ENCODE data around the gene SYVN1. TPM values are rescaled to one million over a fixed set of nuclear protein-coding genes. Genes with fewer than 3 reads are reported as not detected.

SYVN1 gene
- total RNA-seq, 1 donor from 2014 or later, result 54.7 TPM

- Mint-ChIP-seq H3K4me3 (ENCODE audit: unreplicated experiment) (no peak overlapping the region), H3K36me3 (ENCODE audit: unreplicated experiment) (no peaks in the 10 kb centered on the region), H3K9me3 (ENCODE audit: unreplicated experiment) (peaks cover 7% of the 10 kb centered on the region), H3K27ac (ENCODE audit: unreplicated experiment) (peak overlapping the region; percentile 91), H3K27me3 (ENCODE audit: unreplicated experiment) (peaks cover 6% of the 10 kb centered on the region), H3K4me1 (ENCODE audit: low read depth, unreplicated experiment) (peaks cover 14% of the 10 kb centered on the region)
- TF ChIP-seq, protein P1, sequence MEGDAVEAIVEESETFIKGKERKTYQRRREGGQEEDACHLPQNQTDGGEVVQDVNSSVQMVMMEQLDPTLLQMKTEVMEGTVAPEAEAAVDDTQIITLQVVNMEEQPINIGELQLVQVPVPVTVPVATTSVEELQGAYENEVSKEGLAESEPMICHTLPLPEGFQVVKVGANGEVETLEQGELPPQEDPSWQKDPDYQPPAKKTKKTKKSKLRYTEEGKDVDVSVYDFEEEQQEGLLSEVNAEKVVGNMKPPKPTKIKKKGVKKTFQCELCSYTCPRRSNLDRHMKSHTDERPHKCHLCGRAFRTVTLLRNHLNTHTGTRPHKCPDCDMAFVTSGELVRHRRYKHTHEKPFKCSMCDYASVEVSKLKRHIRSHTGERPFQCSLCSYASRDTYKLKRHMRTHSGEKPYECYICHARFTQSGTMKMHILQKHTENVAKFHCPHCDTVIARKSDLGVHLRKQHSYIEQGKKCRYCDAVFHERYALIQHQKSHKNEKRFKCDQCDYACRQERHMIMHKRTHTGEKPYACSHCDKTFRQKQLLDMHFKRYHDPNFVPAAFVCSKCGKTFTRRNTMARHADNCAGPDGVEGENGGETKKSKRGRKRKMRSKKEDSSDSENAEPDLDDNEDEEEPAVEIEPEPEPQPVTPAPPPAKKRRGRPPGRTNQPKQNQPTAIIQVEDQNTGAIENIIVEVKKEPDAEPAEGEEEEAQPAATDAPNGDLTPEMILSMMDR (IDR thresholded peaks at IDR 0.05; ENCODE audit: partially characterized antibody, unreplicated experiment), result no peak
- no peak for DNase-seq
Observed at GRCh38 chr11:65078786-65079342, 55.5 kb downstream of the SYVN1 start.

DNA sequence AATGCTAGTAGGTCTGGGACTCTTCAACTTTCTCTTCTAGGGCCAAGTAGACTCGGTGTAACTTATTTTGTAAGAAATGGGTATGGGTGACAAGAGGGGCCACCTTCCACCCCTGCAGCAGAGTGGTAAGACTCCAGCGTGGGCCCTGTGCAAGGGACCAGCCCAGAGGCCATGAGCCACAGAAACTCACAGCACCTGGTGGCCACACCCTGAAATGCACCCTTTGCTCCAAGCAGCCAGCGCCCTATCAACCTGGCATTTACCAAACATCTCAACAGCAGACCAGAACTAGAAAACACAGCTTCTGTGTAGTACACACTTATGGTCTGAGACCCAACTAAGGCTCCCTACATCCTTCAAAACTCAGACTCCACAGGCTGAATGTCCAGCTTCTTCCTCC is 56.2 kb downstream of the SYVN1 start:
- Mint-ChIP-seq H3K4me1 (ENCODE audit: low read depth, unreplicated experiment) (peaks cover 14% of the 10 kb centered on the region), H3K36me3 (ENCODE audit: unreplicated experiment) (no peaks in the 10 kb centered on the region), H3K27me3 (ENCODE audit: unreplicated experiment) (peaks cover 3% of the 10 kb centered on the region), H3K9me3 (ENCODE audit: unreplicated experiment) (peaks cover 6% of the 10 kb centered on the region), H3K27ac (ENCODE audit: unreplicated experiment) (peak overlapping the region; percentile 91), H3K4me3 (ENCODE audit: unreplicated experiment) (peak overlapping the region; percentile 68)
- peak; percentile 76 for DNase-seq
- TF ChIP-seq, protein P1 (IDR thresholded peaks at IDR 0.05; ENCODE audit: partially characterized antibody, unreplicated experiment), result peak; percentile 80

GRCh38 chr11:65077451-65077850 is 56.9 kb downstream of the SYVN1 start:
- peak; percentile 62 for DNase-seq
- H3K9me3 Mint-ChIP-seq (ENCODE audit: unreplicated experiment), result peaks cover 6% of the 10 kb centered on the region
- TF ChIP-seq, protein P1 (IDR thresholded peaks at IDR 0.05; ENCODE audit: partially characterized antibody, unreplicated experiment), result no peak
- H3K27me3 Mint-ChIP-seq (ENCODE audit: unreplicated experiment), result peaks cover 3% of the 10 kb centered on the region
- H3K36me3 Mint-ChIP-seq (ENCODE audit: unreplicated experiment), result no peaks in the 10 kb centered on the region
- H3K4me1 Mint-ChIP-seq (ENCODE audit: low read depth, unreplicated experiment), result peaks cover 14% of the 10 kb centered on the region
- H3K27ac Mint-ChIP-seq (ENCODE audit: unreplicated experiment), result peak overlapping the region; percentile 91
- H3K4me3 Mint-ChIP-seq (ENCODE audit: unreplicated experiment), result peak overlapping the region; percentile 68

Small RNA genes within 50 kb of the gene (microRNA-seq; reads per million reads assigned to microRNA genes)
- gene MIR6751 (ENCODE audit: unreplicated experiment), result 2.8 reads per million, percentile 20 among the genes with 10 or more reads in this experiment

Other genes starting within 250 kb of the SYVN1 start
- 25.9 TPM for gene ATG2A, start 217.3 kb downstream of the SYVN1 start, total RNA-seq (ENCODE audit: unreplicated experiment)
- gene PPP2R5B, start 209.8 kb downstream of the SYVN1 start, total RNA-seq (ENCODE audit: unreplicated experiment), result 148 TPM
- gene GPHA2, start 198.6 kb downstream of the SYVN1 start, total RNA-seq (ENCODE audit: unreplicated experiment), result not detected
- gene MAJIN, start 162.4 kb downstream of the SYVN1 start, total RNA-seq (ENCODE audit: unreplicated experiment), result not detected
- not detected for gene BATF2, start 137.5 kb downstream of the SYVN1 start, total RNA-seq (ENCODE audit: unreplicated experiment)
- gene ARL2, start 120.4 kb downstream of the SYVN1 start, total RNA-seq (ENCODE audit: unreplicated experiment), result 68.4 TPM
- 40.4 TPM for gene SNX15, start 107.1 kb downstream of the SYVN1 start, total RNA-seq (ENCODE audit: unreplicated experiment)
- 14.4 TPM for gene SAC3D1, start 93.3 kb downstream of the SYVN1 start, total RNA-seq (ENCODE audit: unreplicated experiment)
- gene NAALADL1, start 76.0 kb downstream of the SYVN1 start, total RNA-seq (ENCODE audit: unreplicated experiment), result 1.6 TPM
- gene CDCA5, start 50.5 kb downstream of the SYVN1 start, total RNA-seq (ENCODE audit: unreplicated experiment), result 7.7 TPM
- gene ZFPL1, start 50.3 kb downstream of the SYVN1 start, total RNA-seq (ENCODE audit: unreplicated experiment), result 33.9 TPM
- gene VPS51, start 38.3 kb downstream of the SYVN1 start, total RNA-seq (ENCODE audit: unreplicated experiment), result 105 TPM
- gene TM7SF2, start 22.6 kb downstream of the SYVN1 start, total RNA-seq (ENCODE audit: unreplicated experiment), result 241 TPM
- gene ZNHIT2, start 16.8 kb downstream of the SYVN1 start, total RNA-seq (ENCODE audit: unreplicated experiment), result 4.1 TPM
- gene FAU, start 12.4 kb downstream of the SYVN1 start, total RNA-seq (ENCODE audit: unreplicated experiment), result 560 TPM
- gene MRPL49, start 12.2 kb downstream of the SYVN1 start, total RNA-seq (ENCODE audit: unreplicated experiment), result 32.9 TPM
- not detected for gene SPDYC, start 35.7 kb upstream of the SYVN1 start, total RNA-seq (ENCODE audit: unreplicated experiment)
- gene CAPN1, start 47.4 kb upstream of the SYVN1 start, total RNA-seq (ENCODE audit: unreplicated experiment), result 234 TPM
- 8.6 TPM for gene POLA2, start 127.4 kb upstream of the SYVN1 start, total RNA-seq (ENCODE audit: unreplicated experiment)
- 23.5 TPM for gene CDC42EP2, start 180.3 kb upstream of the SYVN1 start, total RNA-seq (ENCODE audit: unreplicated experiment)
- 121 TPM for gene DPF2, start 199.3 kb upstream of the SYVN1 start, total RNA-seq (ENCODE audit: unreplicated experiment)
- 3.8 TPM for gene TIGD3, start 220.2 kb upstream of the SYVN1 start, total RNA-seq (ENCODE audit: unreplicated experiment)
- 0.25 TPM for gene SLC25A45, start 248.1 kb upstream of the SYVN1 start, total RNA-seq (ENCODE audit: unreplicated experiment)